ENCODE results near the gene MLLT3. TPM values are rescaled to one million over a fixed set of nuclear protein-coding genes. Genes with fewer than 3 reads are reported as not detected.

The MLLT3 gene
- total and polyA plus RNA-seq, 2 of the 13 experiments (the other 11 are each of a cell fraction or from before 2014, with no cell fraction given): 12.3 to 12.6 TPM

DNA sequence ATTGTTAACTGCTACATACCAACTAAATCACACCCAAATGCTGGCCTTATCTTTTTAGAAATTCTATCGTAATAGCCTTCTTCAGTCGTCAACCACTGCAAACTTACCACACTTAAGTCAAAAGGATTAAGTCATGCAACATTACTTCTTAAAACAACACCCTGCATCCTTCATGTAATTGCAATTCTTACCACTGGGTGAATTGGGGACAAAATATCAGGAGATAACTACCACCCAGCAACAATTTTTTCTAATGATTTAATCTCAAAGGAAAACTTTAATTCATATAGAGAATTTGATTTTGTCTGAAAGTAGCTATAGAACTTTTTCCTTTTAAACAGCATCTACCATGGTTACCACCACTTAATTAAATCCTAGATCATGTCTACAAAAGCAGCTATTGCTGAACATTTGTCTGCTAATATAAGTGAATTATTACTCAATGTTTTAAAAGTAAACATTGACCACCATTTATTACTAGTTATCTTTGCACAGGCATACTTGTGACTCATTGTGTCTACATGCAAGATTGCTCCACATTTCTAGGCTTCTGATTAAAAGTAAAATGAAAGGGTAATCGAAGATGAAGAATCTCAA lies 10.5 kb downstream of the MLLT3 start (continued):
- 0 out of 2 replicates have a peak, but pooled peaks have one; percentile 20 for TF ChIP-seq JUND (CRISPR knock-in tag; IDR thresholded peaks at IDR 0.05)
- TF ChIP-seq JUNB (CRISPR knock-in tag; IDR thresholded peaks at IDR 0.05; ENCODE audit: borderline replicate concordance): peak; percentile 53; the same call in 1 of the 2 replicates
- peak; percentile 84 for TF ChIP-seq FOSL1 (CRISPR knock-in tag; IDR thresholded peaks at IDR 0.05; ENCODE audit: borderline replicate concordance)
- peak; percentile 76 for TF ChIP-seq GATAD2A (CRISPR knock-in tag; IDR thresholded peaks at IDR 0.05)
- TF ChIP-seq, protein P1, sequence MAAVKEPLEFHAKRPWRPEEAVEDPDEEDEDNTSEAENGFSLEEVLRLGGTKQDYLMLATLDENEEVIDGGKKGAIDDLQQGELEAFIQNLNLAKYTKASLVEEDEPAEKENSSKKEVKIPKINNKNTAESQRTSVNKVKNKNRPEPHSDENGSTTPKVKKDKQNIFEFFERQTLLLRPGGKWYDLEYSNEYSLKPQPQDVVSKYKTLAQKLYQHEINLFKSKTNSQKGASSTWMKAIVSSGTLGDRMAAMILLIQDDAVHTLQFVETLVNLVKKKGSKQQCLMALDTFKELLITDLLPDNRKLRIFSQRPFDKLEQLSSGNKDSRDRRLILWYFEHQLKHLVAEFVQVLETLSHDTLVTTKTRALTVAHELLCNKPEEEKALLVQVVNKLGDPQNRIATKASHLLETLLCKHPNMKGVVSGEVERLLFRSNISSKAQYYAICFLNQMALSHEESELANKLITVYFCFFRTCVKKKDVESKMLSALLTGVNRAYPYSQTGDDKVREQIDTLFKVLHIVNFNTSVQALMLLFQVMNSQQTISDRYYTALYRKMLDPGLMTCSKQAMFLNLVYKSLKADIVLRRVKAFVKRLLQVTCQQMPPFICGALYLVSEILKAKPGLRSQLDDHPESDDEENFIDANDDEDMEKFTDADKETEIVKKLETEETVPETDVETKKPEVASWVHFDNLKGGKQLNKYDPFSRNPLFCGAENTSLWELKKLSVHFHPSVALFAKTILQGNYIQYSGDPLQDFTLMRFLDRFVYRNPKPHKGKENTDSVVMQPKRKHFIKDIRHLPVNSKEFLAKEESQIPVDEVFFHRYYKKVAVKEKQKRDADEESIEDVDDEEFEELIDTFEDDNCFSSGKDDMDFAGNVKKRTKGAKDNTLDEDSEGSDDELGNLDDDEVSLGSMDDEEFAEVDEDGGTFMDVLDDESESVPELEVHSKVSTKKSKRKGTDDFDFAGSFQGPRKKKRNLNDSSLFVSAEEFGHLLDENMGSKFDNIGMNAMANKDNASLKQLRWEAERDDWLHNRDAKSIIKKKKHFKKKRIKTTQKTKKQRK (IDR thresholded peaks at IDR 0.05; ENCODE audit: low read length): no peak
- no peak for TF ChIP-seq ARNT (IDR thresholded peaks at IDR 0.05)
- no peak for TF ChIP-seq SOX13 (IDR thresholded peaks at IDR 0.05)
- TF ChIP-seq SOX13 (CRISPR knock-in tag; conservative IDR thresholded peaks at IDR 0.05 in 1 of 2, IDR thresholded peaks at IDR 0.05 in 1 of 2): peak in 1 of 2 experiments; percentile 24; a peak in 1 of 4 replicates
- TF ChIP-seq SKI (IDR thresholded peaks at IDR 0.05; ENCODE audit: partially characterized antibody): peak; percentile 28
- peak; percentile 67 for TF ChIP-seq CEBPG (CRISPR knock-in tag; IDR thresholded peaks at IDR 0.05)
- TF ChIP-seq ZNF253 (CRISPR knock-in tag; IDR thresholded peaks at IDR 0.05; ENCODE audit: borderline replicate concordance): no peak
- no peak for TF ChIP-seq PRPF4 (IDR thresholded peaks at IDR 0.05; ENCODE audit: low read depth, low read length, poor library complexity, severe bottlenecking)
- peak; percentile 88 for TF ChIP-seq FOXA1 (IDR thresholded peaks at IDR 0.05)
- TF ChIP-seq FOXA1 (CRISPR knock-in tag; IDR thresholded peaks at IDR 0.05): peak; percentile 84
- TF ChIP-seq, protein P2, sequence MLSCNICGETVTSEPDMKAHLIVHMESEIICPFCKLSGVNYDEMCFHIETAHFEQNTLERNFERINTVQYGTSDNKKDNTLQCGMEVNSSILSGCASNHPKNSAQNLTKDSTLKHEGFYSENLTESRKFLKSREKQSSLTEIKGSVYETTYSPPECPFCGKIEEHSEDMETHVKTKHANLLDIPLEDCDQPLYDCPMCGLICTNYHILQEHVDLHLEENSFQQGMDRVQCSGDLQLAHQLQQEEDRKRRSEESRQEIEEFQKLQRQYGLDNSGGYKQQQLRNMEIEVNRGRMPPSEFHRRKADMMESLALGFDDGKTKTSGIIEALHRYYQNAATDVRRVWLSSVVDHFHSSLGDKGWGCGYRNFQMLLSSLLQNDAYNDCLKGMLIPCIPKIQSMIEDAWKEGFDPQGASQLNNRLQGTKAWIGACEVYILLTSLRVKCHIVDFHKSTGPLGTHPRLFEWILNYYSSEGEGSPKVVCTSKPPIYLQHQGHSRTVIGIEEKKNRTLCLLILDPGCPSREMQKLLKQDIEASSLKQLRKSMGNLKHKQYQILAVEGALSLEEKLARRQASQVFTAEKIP (CRISPR knock-in tag; IDR thresholded peaks at IDR 0.05; ENCODE audit: borderline replicate concordance): no peak
- TF ChIP-seq ZBTB38 (CRISPR knock-in tag; IDR thresholded peaks at IDR 0.05): no peak
- TF ChIP-seq RBAK (CRISPR knock-in tag; IDR thresholded peaks at IDR 0.05): no peak
- no peak for TF ChIP-seq ATF1 (CRISPR knock-in tag; IDR thresholded peaks at IDR 0.05)
- no peak for TF ChIP-seq HDAC1 (CRISPR knock-in tag; IDR thresholded peaks at IDR 0.05)
- TF ChIP-seq HMG20A (CRISPR knock-in tag; IDR thresholded peaks at IDR 0.05; ENCODE audit: borderline replicate concordance): peak; percentile 57; the same call in 1 of the 2 replicates
- TF ChIP-seq FOSL2 (CRISPR knock-in tag; IDR thresholded peaks at IDR 0.05): peak; percentile 72
- TF ChIP-seq, protein P3, sequence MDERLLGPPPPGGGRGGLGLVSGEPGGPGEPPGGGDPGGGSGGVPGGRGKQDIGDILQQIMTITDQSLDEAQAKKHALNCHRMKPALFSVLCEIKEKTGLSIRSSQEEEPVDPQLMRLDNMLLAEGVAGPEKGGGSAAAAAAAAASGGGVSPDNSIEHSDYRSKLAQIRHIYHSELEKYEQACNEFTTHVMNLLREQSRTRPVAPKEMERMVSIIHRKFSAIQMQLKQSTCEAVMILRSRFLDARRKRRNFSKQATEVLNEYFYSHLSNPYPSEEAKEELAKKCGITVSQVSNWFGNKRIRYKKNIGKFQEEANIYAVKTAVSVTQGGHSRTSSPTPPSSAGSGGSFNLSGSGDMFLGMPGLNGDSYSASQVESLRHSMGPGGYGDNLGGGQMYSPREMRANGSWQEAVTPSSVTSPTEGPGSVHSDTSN (CRISPR knock-in tag; IDR thresholded peaks at IDR 0.05): no peak
- 0 out of 2 replicates have a peak, but pooled peaks have one; percentile 30 for TF ChIP-seq HHEX (CRISPR knock-in tag; IDR thresholded peaks at IDR 0.05)
- TF ChIP-seq CEBPB (IDR thresholded peaks at IDR 0.05; ENCODE audit: borderline replicate concordance, low read depth, low read length): peak; percentile 86
- 0 out of 2 replicates have a peak, but pooled peaks have one; percentile 19 for TF ChIP-seq ISL2 (CRISPR knock-in tag; IDR thresholded peaks at IDR 0.05)
- TF ChIP-seq, protein P4, sequence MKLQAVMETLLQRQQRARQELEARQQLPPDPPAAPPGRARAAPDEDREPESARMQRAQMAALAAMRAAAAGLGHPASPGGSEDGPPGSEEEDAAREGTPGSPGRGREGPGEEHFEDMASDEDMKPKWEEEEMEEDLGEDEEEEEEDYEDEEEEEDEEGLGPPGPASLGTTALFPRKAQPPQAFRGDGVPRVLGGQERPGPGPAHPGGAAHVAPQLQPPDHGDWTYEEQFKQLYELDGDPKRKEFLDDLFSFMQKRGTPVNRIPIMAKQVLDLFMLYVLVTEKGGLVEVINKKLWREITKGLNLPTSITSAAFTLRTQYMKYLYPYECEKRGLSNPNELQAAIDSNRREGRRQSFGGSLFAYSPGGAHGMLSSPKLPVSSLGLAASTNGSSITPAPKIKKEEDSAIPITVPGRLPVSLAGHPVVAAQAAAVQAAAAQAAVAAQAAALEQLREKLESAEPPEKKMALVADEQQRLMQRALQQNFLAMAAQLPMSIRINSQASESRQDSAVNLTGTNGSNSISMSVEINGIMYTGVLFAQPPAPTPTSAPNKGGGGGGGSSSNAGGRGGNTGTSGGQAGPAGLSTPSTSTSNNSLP (IDR thresholded peaks at IDR 0.05; ENCODE audit: low read depth, low read length): peak; percentile 98

All from HepG2 (cell line).